DOHH2 (cell line): ENCODE data around the gene NECTIN3.

Source experiments
- H3F3A ChIP-seq: fragments of 200-600 bp; sonication (generic), shearing (Covaris generic); 2 replicates; pipeline ENCODE4 v1.6.0; 2016; ENCODE audit warnings: antibody characterized with exemption, mild to moderate bottlenecking; ENCODE audit not compliant: control insufficient read depth, insufficient read depth
- H3K27ac ChIP-seq: fragments of 200-600 bp; sonication (generic); 2 replicates; pipeline ENCODE4 v1.5.1; 2014; ENCODE audit warnings: low read depth, mild to moderate bottlenecking, low read length, moderate library complexity
- H3K27me3 ChIP-seq: fragments of 200-600 bp; sonication (generic); 2 replicates; pipeline ENCODE4 v1.6.1; 2014; ENCODE audit warnings: mild to moderate bottlenecking, low read length, mixed read lengths; ENCODE audit not compliant: control insufficient read depth
- H3K36me3 ChIP-seq: fragments of 200-600 bp; sonication (generic); 2 replicates; pipeline ENCODE4 v1.6.1; 2014; ENCODE audit warnings: mild to moderate bottlenecking, low read length, moderate library complexity, mixed read lengths; ENCODE audit not compliant: control insufficient read depth
- H3K4me1 ChIP-seq: fragments of 200-600 bp; sonication (generic); 2 replicates; pipeline ENCODE4 v1.6.1; 2014; ENCODE audit warnings: mild to moderate bottlenecking, low read length, mixed read lengths; ENCODE audit not compliant: control insufficient read depth
- H3K4me2 ChIP-seq: fragments of 200-600 bp; sonication (generic); 2 replicates; pipeline ENCODE4 v1.6.0; 2014; ENCODE audit warnings: mild to moderate bottlenecking, low read length, moderate library complexity
- H3K4me3 ChIP-seq: fragments of 200-600 bp; sonication (generic); 2 replicates; pipeline ENCODE4 v1.5.1; 2014; ENCODE audit warnings: mild to moderate bottlenecking, low read length, mixed read lengths
- H3K79me2 ChIP-seq: fragments of 200-600 bp; sonication (generic); 2 replicates; pipeline ENCODE4 v1.6.1; 2014; ENCODE audit warnings: mild to moderate bottlenecking, low read length, mixed read lengths; ENCODE audit not compliant: control insufficient read depth
- H3K9me2 ChIP-seq: fragments of 200-600 bp; sonication (generic); replicated peaks from 2 replicates; pipeline ENCODE4 v1.6.1; 2014; ENCODE audit warnings: mild to moderate bottlenecking, low read length, mixed read lengths; ENCODE audit not compliant: control insufficient read depth
- H3K9me3 ChIP-seq: fragments of 200-600 bp; sonication (generic); 2 replicates; pipeline ENCODE4 v1.6.1; 2014; ENCODE audit warnings: antibody characterized with exemption, low read length, mixed read lengths; ENCODE audit not compliant: control insufficient read depth, insufficient read depth
- H4K20me1 ChIP-seq: fragments of 200-600 bp; sonication (generic); 2 replicates; pipeline ENCODE4 v1.6.0; 2014; ENCODE audit warnings: low read depth, mild to moderate bottlenecking, antibody characterized with exemption, low read length, moderate library complexity; ENCODE audit not compliant: control insufficient read depth, insufficient read depth
- CTCF ChIP-seq: fragments of 200-600 bp; sonication (generic); IDR thresholded peaks from one replicate; pipeline ENCODE4 v1.5.1; 2014; ENCODE audit warnings: antibody characterized with exemption, mild to moderate bottlenecking, low read depth, low read length; ENCODE audit not compliant: poor library complexity, severe bottlenecking
- EZH2phosphoT487 ChIP-seq: fragments of 200-600 bp; sonication (generic); IDR thresholded peaks from 2 replicates; pipeline ENCODE4 v1.6.1; 2017; ENCODE audit warnings: borderline replicate concordance, mild to moderate bottlenecking, antibody characterized with exemption, low read length, moderate library complexity, mixed read lengths

The NECTIN3 gene

GRCh38 chr3:111051354-111051753, 20.3 kb upstream of the NECTIN3 start:
- Histone ChIP-seq H3K27ac (no peak overlapping the region), H3K4me1 (no peaks in the 10 kb centered on the region), H3K79me2 (no peaks in the 10 kb centered on the region), H4K20me1 (no peaks in the 10 kb centered on the region), H3K36me3 (no peaks in the 10 kb centered on the region), H3K9me2 (no peaks in the 10 kb centered on the region), H3K4me2 (no peak overlapping the region), H3K9me3 (peaks cover 4% of the 10 kb centered on the region; the same call in 1 of the 2 replicates), H3F3A (no peaks in the 10 kb centered on the region), H3K4me3 (no peak overlapping the region), H3K27me3 (no peaks in the 10 kb centered on the region)
- TF ChIP-seq EZH2phosphoT487 (no peak), CTCF (no peak)

GRCh38 chr3:111068574-111068973, 3.0 kb upstream of the NECTIN3 start:
- TF ChIP-seq EZH2phosphoT487 (no peak), CTCF (no peak)
- H3F3A ChIP-seq: no peaks in the 10 kb centered on the region
- no peaks in the 10 kb centered on the region for H3K36me3 ChIP-seq
- H3K9me2 ChIP-seq: no peaks in the 10 kb centered on the region
- H3K4me3 ChIP-seq: no peak overlapping the region
- H3K27ac ChIP-seq: no peak overlapping the region
- no peak overlapping the region for H3K4me2 ChIP-seq
- no peaks in the 10 kb centered on the region for H4K20me1 ChIP-seq
- 0 out of 2 replicates have a peak, but pooled peaks cover 5% of the 10 kb centered on the region for H3K9me3 ChIP-seq
- H3K4me1 ChIP-seq: no peaks in the 10 kb centered on the region
- no peaks in the 10 kb centered on the region for H3K27me3 ChIP-seq
- no peaks in the 10 kb centered on the region for H3K79me2 ChIP-seq

- Histone ChIP-seq H3K27ac (no peak overlapping the region), H3K36me3 (no peaks in the 10 kb centered on the region), H3F3A (no peaks in the 10 kb centered on the region), H3K4me2 (no peak overlapping the region), H3K4me3 (no peak overlapping the region), H4K20me1 (no peaks in the 10 kb centered on the region), H3K9me3 (0 out of 2 replicates have a peak, but pooled peaks cover 5% of the 10 kb centered on the region), H3K79me2 (no peaks in the 10 kb centered on the region), H3K9me2 (no peaks in the 10 kb centered on the region), H3K4me1 (no peaks in the 10 kb centered on the region), H3K27me3 (no peaks in the 10 kb centered on the region)
- TF ChIP-seq CTCF: no peak
- TF ChIP-seq EZH2phosphoT487: no peak
Observed at GRCh38 chr3:111069974-111070771, 1.4 kb upstream of the NECTIN3 start.
